A172 (cell line): ENCODE data around the gene AHSP. TPM values are rescaled to one million over a fixed set of nuclear protein-coding genes. Genes with fewer than 3 reads are reported as not detected.
"Not testable (repeated sequence)": the region's sequence is repeated elsewhere in the genome, so short reads cannot be mapped to it uniquely, and the experiment has no call there.

Experiments used
- DNase-seq: peaks from one replicate; pipeline ENCODE4 v3.0.0-alpha.2; 2015; ENCODE audit warnings: low spot score
- total RNA-seq: library from RNA; depleted of rRNA; stranded (reverse); fragments of >200 nt; shearing (Covaris generic); gene quantifications from 2 replicates; pipeline ENCODE4 v1.2.3, GENCODE V29; 2014; rRNA removed

The AHSP gene
- not detected in 2 replicates for total RNA-seq

- DNase-seq = no peak
These were observed at the start of gene AHSP for GRCh38 chr16:31527734-31528274. TSS of gene AHSP (plus strand) at chr16:31527900. CDS start at chr16:31528140, 240 bp downstream.

- no peak for DNase-seq
These were observed 48.7 kb upstream of the AHSP start for GRCh38 chr16:31478956-31479355.

GRCh38 chr16:31479751-31480150, 47.9 kb upstream of the AHSP start:
- no peak for DNase-seq

GRCh38 chr16:31480851-31481536, 46.7 kb upstream of the AHSP start:
- no peak for DNase-seq

- no peak for DNase-seq
These were observed 44.6 kb upstream of the AHSP start, which contains the start of gene SLC5A2 for GRCh38 chr16:31483081-31483480. TSS of gene SLC5A2 (plus strand) at chr16:31483123. CDS start at chr16:31483137, 14 bp downstream.

- not testable (repeated sequence) for DNase-seq
These were observed 43.7 kb upstream of the AHSP start for GRCh38 chr16:31484048-31484447.

GRCh38 chr16:31484491-31485171, 43.1 kb upstream of the AHSP start:
- DNase-seq = no peak

- no peak for DNase-seq
These were observed 42.1 kb upstream of the AHSP start for GRCh38 chr16:31485571-31485970.

- no peak for DNase-seq
These were observed 41.7 kb upstream of the AHSP start for GRCh38 chr16:31486045-31486444.

GRCh38 chr16:31487071-31487719, 40.5 kb upstream of the AHSP start:
- no peak for DNase-seq

GRCh38 chr16:31487720-31488467, 39.8 kb upstream of the AHSP start:
- DNase-seq = no peak

- no peak for DNase-seq
These were observed 39.0 kb upstream of the AHSP start for GRCh38 chr16:31488468-31489297.

GRCh38 chr16:31489298-31489564, 38.5 kb upstream of the AHSP start:
- DNase-seq = no peak

GRCh38 chr16:31489616-31490584, 37.8 kb upstream of the AHSP start:
- DNase-seq = no peak

- DNase-seq = no peak
These were observed 35.8 kb upstream of the AHSP start for GRCh38 chr16:31491778-31492418.

GRCh38 chr16:31493506-31494125, 34.1 kb upstream of the AHSP start:
- no peak for DNase-seq

- DNase-seq = no peak
These were observed 31.0 kb upstream of the AHSP start for GRCh38 chr16:31496670-31497069.

GRCh38 chr16:31498493-31498892, 29.2 kb upstream of the AHSP start:
- DNase-seq = no peak

GRCh38 chr16:31499928-31500327, 27.8 kb upstream of the AHSP start:
- DNase-seq = no peak
